ENCODE results near the gene SAMD3.
"Not testable (repeated sequence)": the region's sequence is repeated elsewhere in the genome, so short reads cannot be mapped to it uniquely, and the experiment has no call there.

Gene SAMD3

GRCh38 chr6:130128326-130128725 lies 94.4 kb downstream of the SAMD3 start:
- no peak overlapping the region for H3K4me3 ChIP-seq (ENCODE audit: low read depth, low read length)
- DNase-seq (ENCODE audit: low read depth), result no peak
- TF ChIP-seq, protein P1, sequence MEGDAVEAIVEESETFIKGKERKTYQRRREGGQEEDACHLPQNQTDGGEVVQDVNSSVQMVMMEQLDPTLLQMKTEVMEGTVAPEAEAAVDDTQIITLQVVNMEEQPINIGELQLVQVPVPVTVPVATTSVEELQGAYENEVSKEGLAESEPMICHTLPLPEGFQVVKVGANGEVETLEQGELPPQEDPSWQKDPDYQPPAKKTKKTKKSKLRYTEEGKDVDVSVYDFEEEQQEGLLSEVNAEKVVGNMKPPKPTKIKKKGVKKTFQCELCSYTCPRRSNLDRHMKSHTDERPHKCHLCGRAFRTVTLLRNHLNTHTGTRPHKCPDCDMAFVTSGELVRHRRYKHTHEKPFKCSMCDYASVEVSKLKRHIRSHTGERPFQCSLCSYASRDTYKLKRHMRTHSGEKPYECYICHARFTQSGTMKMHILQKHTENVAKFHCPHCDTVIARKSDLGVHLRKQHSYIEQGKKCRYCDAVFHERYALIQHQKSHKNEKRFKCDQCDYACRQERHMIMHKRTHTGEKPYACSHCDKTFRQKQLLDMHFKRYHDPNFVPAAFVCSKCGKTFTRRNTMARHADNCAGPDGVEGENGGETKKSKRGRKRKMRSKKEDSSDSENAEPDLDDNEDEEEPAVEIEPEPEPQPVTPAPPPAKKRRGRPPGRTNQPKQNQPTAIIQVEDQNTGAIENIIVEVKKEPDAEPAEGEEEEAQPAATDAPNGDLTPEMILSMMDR (IDR thresholded peaks at IDR 0.05; ENCODE audit: control insufficient read depth, extremely low read depth, insufficient read depth), result no peak

- TF ChIP-seq, protein P1 (IDR thresholded peaks at IDR 0.05; ENCODE audit: control insufficient read depth, extremely low read depth, insufficient read depth), result no peak
Observed at GRCh38 chr6:130127195-130127594, 95.6 kb downstream of the SAMD3 start.

GRCh38 chr6:130122243-130122642 lies 100.5 kb downstream of the SAMD3 start:
- TF ChIP-seq, protein P1 (IDR thresholded peaks at IDR 0.05; ENCODE audit: control insufficient read depth, extremely low read depth, insufficient read depth), result no peak
- H3K4me3 ChIP-seq (ENCODE audit: low read depth, low read length), result no peak overlapping the region
- DNase-seq (ENCODE audit: low read depth), result no peak

More at GRCh38 chr6:130127195-130127594, 95.6 kb downstream of the SAMD3 start:
- H3K4me3 ChIP-seq (ENCODE audit: low read depth, low read length), result no peak overlapping the region
- DNase-seq (ENCODE audit: low read depth), result no peak

DNA sequence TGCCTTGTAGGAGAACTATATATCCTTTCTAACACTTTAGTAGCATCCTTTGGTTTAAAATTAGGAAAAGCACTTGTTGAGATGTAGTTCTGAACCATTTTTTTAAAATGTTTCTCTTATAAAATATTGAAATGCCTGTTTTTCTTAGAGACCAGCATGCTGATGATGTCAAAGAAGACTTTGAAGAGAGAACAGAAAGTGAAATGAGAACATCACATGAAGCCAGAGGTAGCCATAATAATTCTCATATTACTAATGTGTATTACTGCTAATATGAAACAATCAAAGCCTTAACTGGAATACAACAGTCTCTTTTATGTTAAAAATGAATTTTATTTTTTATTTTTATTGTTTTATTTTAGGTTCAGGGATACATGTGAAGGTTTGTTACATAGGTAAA lies 102.0 kb downstream of the SAMD3 start:
- TF ChIP-seq, protein P1 (IDR thresholded peaks at IDR 0.05; ENCODE audit: control insufficient read depth, extremely low read depth, insufficient read depth), result no peak
- DNase-seq (ENCODE audit: low read depth), result no peak
- no peak overlapping the region for H3K4me3 ChIP-seq (ENCODE audit: low read depth, low read length)

DNA sequence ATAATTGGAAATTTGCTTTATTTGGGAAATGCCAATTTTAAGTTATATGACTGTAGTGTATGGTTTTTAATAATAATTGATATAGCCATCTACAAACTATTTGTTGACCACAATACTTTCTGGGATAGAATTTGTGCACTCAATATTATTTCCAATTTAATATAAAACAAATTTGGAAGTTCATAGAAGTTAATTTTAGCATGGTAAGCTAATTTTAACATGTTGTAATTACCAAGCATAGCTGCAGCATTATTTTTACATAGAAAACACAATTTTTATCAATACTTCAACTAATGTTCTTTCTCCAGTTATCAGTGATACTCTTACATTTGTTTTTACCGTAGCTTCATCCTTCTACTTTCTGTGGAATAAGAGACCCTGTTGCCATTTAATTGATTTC lies 103.5 kb downstream of the SAMD3 start:
- H3K4me3 ChIP-seq (ENCODE audit: low read depth, low read length), result no peak overlapping the region
- no peak for DNase-seq (ENCODE audit: low read depth)
- TF ChIP-seq, protein P1 (IDR thresholded peaks at IDR 0.05; ENCODE audit: control insufficient read depth, extremely low read depth, insufficient read depth), result no peak

DNA sequence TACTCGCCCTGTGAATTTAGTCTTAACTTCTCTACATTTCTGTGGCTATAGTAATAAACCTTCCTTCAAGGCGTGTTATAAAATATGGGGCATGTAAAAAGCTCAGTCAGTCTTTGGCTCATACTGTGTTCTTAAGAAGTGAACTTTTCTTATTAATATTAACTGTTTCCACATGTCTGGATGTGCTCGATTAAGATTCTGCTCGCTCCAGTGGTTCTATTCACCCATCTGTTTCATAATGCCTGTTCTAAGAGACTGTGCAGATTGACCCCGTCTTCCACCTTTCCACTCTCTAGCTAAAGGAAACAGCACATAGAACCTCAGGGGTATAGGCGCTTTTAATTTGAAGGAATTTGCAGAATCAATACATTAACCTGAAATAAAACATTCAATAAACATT lies 104.5 kb downstream of the SAMD3 start:
- TF ChIP-seq, protein P1 (IDR thresholded peaks at IDR 0.05; ENCODE audit: control insufficient read depth, extremely low read depth, insufficient read depth), result no peak
- H3K4me3 ChIP-seq (ENCODE audit: low read depth, low read length), result no peak overlapping the region
- no peak for DNase-seq (ENCODE audit: low read depth)

GRCh38 chr6:130117187-130117701 lies 105.5 kb downstream of the SAMD3 start:
- DNase-seq (ENCODE audit: low read depth); H3K4me3 ChIP-seq (ENCODE audit: low read depth, low read length): not testable (repeated sequence)

All from LNCaP clone FGC (cell line).